Activated gamma-delta T cell (primary cell): Measurements from ENCODE around the gene CLCN4.

Source experiments
- DNase-seq: peaks from one replicate; lab custom pipeline; 2025; lab: John Stamatoyannopoulos, UW

Gene CLCN4

DNA sequence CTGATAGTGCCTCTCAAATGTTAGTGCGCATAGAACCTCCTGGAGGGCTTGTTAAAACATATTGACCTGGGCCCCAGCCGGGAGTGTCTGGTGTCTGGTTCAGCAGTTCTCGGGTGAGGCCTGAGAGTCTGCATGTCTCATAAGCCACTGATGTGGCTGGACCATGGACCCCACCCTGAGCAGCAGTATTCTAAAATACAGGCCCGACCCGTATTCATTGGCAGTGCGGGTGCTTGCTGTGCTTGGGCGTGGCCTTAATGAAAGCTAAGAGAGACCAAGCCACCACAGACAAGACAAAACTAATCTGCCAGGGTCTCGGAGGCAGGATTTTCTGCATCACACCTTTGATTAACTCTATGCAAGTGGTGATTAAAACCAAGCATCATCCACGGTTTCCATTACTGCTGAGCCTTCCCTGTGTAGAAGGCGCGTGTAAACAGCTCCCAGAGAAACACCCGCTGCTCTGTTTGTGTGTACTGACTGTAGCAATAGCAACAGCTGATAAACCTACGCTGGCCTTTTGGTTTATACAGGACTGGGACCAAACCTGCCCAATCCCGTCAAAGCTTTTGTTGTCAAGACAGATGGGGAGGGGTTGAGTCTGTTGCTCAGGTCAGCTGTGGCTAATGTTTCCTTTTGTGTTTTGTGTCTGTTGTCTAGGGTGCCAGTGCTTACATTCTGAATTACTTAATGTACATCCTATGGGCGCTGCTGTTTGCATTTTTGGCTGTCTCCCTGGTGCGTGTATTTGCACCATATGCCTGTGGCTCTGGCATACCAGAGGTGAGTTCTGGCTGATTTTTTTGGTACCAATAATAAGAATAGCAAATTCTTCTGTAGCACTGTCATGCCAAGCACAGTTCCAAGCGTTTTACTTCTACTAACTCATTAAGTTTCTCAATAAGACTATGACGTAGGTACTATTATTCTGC lies 40.8 kb downstream of the CLCN4 start:
- DNase-seq = no peak

- DNase-seq = no peak
These were observed 41.5 kb downstream of the CLCN4 start for GRCh38 chrX:10198254-10198653.

DNA sequence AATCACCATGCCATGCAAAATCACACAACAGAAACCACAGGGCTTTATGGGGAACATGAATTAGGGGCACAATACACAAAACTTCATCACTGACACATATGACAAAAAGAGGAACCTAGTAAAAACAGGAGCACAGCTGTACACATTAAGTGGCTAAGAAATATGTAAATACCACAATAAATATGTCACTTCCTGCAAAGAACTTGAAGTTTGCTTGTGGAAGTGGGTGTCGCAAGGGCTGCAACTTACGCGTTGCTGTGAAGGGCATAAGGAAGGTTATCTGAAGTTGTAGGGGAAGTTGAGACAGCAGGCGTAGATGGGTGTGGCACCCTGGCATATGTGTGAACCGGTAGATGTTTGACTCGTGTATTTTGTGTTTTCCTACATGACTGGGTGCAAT lies 42.4 kb downstream of the CLCN4 start:
- no peak for DNase-seq

- DNase-seq = no peak
These were observed 46.8 kb downstream of the CLCN4 start for GRCh38 chrX:10203617-10204016.

GRCh38 chrX:10206317-10206716 lies 49.5 kb downstream of the CLCN4 start:
- no peak for DNase-seq

DNA sequence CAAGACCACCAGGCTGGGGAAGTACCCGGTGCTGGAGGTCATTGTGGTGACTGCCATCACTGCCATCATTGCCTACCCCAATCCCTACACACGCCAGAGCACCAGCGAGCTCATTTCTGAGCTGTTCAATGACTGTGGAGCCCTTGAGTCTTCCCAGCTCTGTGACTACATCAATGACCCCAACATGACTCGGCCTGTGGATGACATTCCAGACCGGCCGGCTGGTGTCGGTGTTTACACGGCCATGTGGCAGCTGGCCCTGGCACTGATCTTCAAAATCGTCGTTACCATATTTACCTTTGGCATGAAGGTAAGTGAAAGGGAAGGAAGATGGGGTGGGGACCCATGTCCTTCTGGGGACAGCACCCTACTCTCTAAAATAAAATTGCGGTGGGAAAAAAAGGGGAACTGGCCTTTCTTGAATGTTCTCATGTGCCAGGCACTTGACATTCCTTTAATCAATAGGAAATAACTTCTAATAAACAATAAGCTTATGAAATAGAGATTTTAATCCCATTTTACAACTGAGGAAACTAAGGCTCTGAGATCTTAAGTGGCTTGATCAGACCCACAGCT lies 51.6 kb downstream of the CLCN4 start:
- DNase-seq = no peak

DNA sequence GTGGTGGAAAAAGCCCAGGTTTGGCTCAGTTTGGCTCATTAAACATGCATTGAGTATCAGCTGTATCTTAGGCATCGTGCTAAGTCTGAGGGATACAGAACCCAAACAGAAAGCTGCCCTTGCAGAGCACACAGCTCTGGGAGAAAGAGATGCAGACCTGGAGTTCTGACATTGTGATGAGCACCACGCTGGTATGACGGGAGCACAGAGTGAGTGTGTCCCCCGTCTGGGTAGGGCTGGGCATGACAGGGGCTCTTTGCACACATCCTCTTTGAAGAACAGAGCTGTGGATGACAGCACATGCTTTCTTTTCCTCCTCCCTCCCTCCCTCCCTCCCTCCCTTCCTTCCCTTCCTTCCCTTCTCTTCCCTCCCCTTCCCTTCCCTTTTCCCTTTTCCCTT lies 52.2 kb downstream of the CLCN4 start:
- no peak for DNase-seq

DNA sequence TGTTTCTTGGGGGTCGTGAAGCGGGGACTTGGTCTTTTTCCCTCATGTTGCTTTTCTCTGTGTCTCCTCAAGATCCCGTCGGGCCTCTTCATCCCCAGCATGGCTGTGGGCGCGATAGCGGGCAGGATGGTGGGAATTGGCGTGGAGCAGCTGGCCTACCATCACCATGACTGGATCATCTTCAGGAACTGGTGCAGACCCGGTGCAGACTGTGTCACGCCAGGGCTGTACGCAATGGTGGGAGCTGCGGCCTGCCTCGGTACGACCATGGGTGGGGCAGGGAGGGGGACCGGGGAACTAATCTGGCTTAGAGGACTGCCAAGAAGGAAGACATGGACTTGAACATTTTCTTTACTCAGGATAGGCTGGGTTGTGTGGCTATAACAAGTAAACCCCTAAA lies 55.6 kb downstream of the CLCN4 start:
- DNase-seq = no peak

DNA sequence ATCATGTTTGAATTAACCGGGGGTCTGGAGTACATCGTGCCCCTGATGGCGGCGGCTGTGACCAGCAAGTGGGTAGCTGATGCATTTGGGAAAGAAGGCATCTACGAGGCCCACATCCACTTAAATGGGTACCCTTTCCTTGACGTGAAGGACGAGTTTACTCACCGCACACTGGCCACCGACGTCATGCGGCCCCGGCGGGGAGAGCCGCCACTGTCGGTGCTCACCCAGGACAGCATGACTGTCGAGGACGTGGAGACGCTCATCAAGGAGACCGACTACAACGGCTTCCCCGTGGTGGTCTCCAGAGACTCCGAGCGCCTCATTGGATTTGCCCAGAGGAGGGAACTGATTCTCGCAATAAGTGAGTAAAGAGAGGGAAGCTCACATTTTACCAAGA lies 56.9 kb downstream of the CLCN4 start:
- no peak for DNase-seq

- no peak for DNase-seq
These were observed 59.4 kb downstream of the CLCN4 start for GRCh38 chrX:10216208-10216607.

- no peak for DNase-seq
These were observed 60.4 kb downstream of the CLCN4 start for GRCh38 chrX:10217198-10217597.

GRCh38 chrX:10221651-10222050 lies 64.9 kb downstream of the CLCN4 start:
- no peak for DNase-seq

GRCh38 chrX:10223276-10223675 lies 66.5 kb downstream of the CLCN4 start:
- DNase-seq = no peak

- DNase-seq = no peak
These were observed 67.0 kb downstream of the CLCN4 start for GRCh38 chrX:10223781-10224180.

- no peak for DNase-seq
These were observed 73.4 kb downstream of the CLCN4 start for GRCh38 chrX:10230222-10230621.

DNA sequence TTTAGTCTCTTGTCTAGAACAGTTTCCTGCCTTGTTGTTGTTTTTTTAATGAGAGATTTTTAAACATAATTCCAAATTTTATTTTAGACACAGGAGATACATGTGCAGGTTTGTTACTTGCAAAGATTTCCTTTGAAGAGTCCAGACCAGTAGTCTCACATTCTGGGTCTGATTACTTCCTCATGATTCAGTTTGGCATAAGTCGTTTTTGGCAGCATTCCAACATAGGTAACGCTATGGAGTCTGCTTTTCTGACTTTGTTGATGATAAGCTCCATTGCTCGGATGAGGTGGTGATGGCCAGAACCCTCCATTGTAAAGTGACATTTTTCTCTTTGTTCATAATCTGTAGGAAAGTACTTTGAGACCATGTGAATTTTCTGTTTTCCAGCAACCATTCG lies 74.7 kb downstream of the CLCN4 start:
- DNase-seq = no peak

GRCh38 chrX:10233173-10233572 lies 76.4 kb downstream of the CLCN4 start:
- no peak for DNase-seq

GRCh38 chrX:10233696-10234095 lies 76.9 kb downstream of the CLCN4 start:
- DNase-seq = no peak

DNA sequence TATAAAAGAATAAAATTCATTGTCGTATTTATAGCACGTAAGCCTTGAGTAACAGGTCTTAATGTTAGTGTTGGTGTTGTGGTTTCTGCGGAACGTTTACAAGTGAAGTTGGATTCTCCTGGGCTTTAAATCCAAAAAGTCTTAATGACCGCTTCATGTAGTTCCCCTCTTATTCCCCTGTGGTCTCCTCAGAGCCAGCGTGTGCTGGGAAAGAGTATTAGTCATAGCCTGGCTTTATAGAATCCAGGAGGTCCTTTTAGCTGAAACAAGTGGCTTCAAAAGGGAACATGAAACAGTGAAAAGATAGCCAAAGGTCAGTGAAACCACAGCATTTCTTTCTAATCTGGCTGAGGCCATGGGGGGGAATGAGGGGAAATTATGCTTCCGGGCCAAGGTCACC lies 79.1 kb downstream of the CLCN4 start:
- no peak for DNase-seq

DNA sequence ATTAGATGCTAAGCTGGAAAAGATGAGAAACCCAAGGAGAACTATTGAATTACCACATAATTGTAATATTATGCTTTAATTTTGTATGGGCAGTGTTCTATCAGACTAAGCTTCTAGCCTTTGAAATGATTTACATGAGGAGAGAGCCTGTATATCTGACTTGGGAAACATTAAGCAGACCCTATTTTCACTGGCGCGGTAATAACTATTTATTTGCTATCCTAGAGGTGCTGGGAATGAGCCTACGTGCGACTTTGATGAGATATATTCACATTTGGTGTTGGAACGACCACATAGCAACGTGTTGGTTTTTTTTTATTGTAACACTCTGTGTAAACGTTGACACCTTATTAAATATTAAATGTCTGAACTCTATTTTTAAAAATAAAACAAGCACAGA lies 80.5 kb downstream of the CLCN4 start:
- no peak for DNase-seq

GRCh38 chrX:10239611-10240064 lies 82.9 kb downstream of the CLCN4 start:
- DNase-seq = no peak

GRCh38 chrX:10240918-10241317 lies 84.1 kb downstream of the CLCN4 start:
- no peak for DNase-seq

DNA sequence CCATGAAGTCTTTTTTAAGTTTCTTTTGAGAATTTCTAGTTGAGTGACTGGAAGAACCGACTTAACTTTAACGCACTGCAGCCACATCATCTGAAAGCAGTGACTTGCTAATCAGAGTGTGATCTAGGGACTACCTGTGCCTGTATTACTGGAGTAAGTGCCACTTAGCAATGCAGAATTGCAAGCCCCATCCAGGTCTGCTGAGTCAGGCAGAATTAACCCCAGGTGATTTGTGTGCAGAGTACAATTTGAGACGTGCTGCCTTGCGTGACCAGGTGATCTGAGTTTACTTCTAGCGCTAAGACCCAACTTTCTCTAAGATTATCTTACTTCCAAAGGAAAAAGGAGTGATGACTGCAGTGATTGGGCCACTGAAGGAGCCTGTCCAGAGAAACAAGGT lies 85.3 kb downstream of the CLCN4 start:
- no peak for DNase-seq

DNA sequence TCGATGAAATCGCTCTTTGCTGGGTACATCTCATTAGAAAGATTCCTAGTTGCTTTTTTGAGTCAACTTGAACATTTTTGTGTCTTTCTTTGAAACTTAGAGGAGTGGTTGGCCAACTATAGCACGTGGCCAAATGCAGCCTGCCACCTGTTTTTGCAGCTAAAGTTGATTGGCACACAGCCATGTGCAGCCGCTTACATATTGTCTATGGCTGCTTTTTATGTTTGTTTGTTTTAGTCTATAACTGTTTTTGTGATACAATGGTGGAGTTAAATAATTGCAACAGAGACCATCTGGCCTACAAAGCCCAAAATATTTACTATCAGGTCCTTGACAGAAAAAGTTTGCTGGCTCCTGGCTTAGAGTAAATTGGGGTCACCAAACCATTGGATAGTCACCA lies 86.3 kb downstream of the CLCN4 start:
- no peak for DNase-seq
